ENCODE results near the gene SLC25A5.
A peak's percentile ranks its signal among the peaks of the same experiment; 100 is the strongest.
"Not testable (repeated sequence)": the region's sequence is repeated elsewhere in the genome, so short reads cannot be mapped to it uniquely, and the experiment has no call there.

The SLC25A5 gene

GRCh38 chrX:119482481-119483480 lies 14.5 kb downstream of the SLC25A5 start:
- no peak overlapping the region for H2AFZ ChIP-seq (ENCODE audit: low read length)
- H3K79me2 ChIP-seq (ENCODE audit: insufficient read depth, low read length), result no peaks in the 10 kb centered on the region
- no peaks in the 10 kb centered on the region for H3K4me1 ChIP-seq (ENCODE audit: insufficient read depth, low read length, poor library complexity, severe bottlenecking)
- TF ChIP-seq CTCF (conservative IDR thresholded peaks at IDR 0.05; ENCODE audit: low read length), result no peak; the same call in 1 of the 2 replicates
- H3F3A ChIP-seq (ENCODE audit: low read depth), result no peaks in the 10 kb centered on the region
- H3K27me3 ChIP-seq (ENCODE audit: insufficient read depth, low read length, poor library complexity, severe bottlenecking), result no peaks in the 10 kb centered on the region
- H4K20me1 ChIP-seq (ENCODE audit: insufficient read depth, low read length, poor library complexity, severe bottlenecking), result no peaks in the 10 kb centered on the region
- H3K9me3 ChIP-seq (ENCODE audit: insufficient read depth, low read depth, low read length), result no peaks in the 10 kb centered on the region
- no peak overlapping the region for H3K4me2 ChIP-seq (ENCODE audit: low read depth, low read length, poor library complexity, severe bottlenecking)
- H3K36me3 ChIP-seq (ENCODE audit: insufficient read depth, low read length), result no peaks in the 10 kb centered on the region
- H3K9ac ChIP-seq (ENCODE audit: low read depth, low read length, poor library complexity, severe bottlenecking), result no peak overlapping the region
- H3K4me3 ChIP-seq (ENCODE audit: low read length, poor library complexity, severe bottlenecking), result no peak overlapping the region
- no peaks in the 10 kb centered on the region for H3K9me2 ChIP-seq (replicated peaks; ENCODE audit: low read depth, low read length)

- Histone ChIP-seq H3K9me2 (replicated peaks; ENCODE audit: low read depth, low read length) (no peaks in the 10 kb centered on the region), H3F3A (ENCODE audit: low read depth) (no peaks in the 10 kb centered on the region), H3K9me3 (ENCODE audit: insufficient read depth, low read depth, low read length) (no peaks in the 10 kb centered on the region), H3K36me3 (ENCODE audit: insufficient read depth, low read length) (no peaks in the 10 kb centered on the region), H3K79me2 (ENCODE audit: insufficient read depth, low read length) (no peaks in the 10 kb centered on the region), H2AFZ (ENCODE audit: low read length) (no peak overlapping the region), H3K9ac (ENCODE audit: low read depth, low read length, poor library complexity, severe bottlenecking) (no peak overlapping the region), H3K27me3 (ENCODE audit: insufficient read depth, low read length, poor library complexity, severe bottlenecking) (no peaks in the 10 kb centered on the region), H3K4me3 (ENCODE audit: low read length, poor library complexity, severe bottlenecking) (no peak overlapping the region), H3K4me1 (ENCODE audit: insufficient read depth, low read length, poor library complexity, severe bottlenecking) (no peaks in the 10 kb centered on the region), H3K4me2 (ENCODE audit: low read depth, low read length, poor library complexity, severe bottlenecking) (no peak overlapping the region), H4K20me1 (ENCODE audit: insufficient read depth, low read length, poor library complexity, severe bottlenecking) (no peaks in the 10 kb centered on the region)
- TF ChIP-seq CTCF (conservative IDR thresholded peaks at IDR 0.05; ENCODE audit: low read length) (no peak), EZH2phosphoT487 (IDR thresholded peaks at IDR 0.05; ENCODE audit: borderline replicate concordance) (no peak)
Observed at GRCh38 chrX:119486745-119487144, 18.5 kb downstream of the SLC25A5 start.

GRCh38 chrX:119487766-119488165 lies 19.5 kb downstream of the SLC25A5 start:
- H3K4me3 ChIP-seq (ENCODE audit: low read length, poor library complexity, severe bottlenecking); H2AFZ ChIP-seq (ENCODE audit: low read length); H3K27me3 ChIP-seq (ENCODE audit: insufficient read depth, low read length, poor library complexity, severe bottlenecking); H4K20me1 ChIP-seq (ENCODE audit: insufficient read depth, low read length, poor library complexity, severe bottlenecking); H3K4me1 ChIP-seq (ENCODE audit: insufficient read depth, low read length, poor library complexity, severe bottlenecking); H3F3A ChIP-seq (ENCODE audit: low read depth); H3K9me2 ChIP-seq (replicated peaks; ENCODE audit: low read depth, low read length); H3K79me2 ChIP-seq (ENCODE audit: insufficient read depth, low read length); H3K36me3 ChIP-seq (ENCODE audit: insufficient read depth, low read length); H3K9me3 ChIP-seq (ENCODE audit: insufficient read depth, low read depth, low read length); H3K4me2 ChIP-seq (ENCODE audit: low read depth, low read length, poor library complexity, severe bottlenecking); H3K9ac ChIP-seq (ENCODE audit: low read depth, low read length, poor library complexity, severe bottlenecking): not testable (repeated sequence)

GRCh38 chrX:119488749-119489148 lies 20.5 kb downstream of the SLC25A5 start:
- Histone ChIP-seq H3K36me3 (ENCODE audit: insufficient read depth, low read length) (no peaks in the 10 kb centered on the region), H3K27me3 (ENCODE audit: insufficient read depth, low read length, poor library complexity, severe bottlenecking) (no peaks in the 10 kb centered on the region), H3K9me2 (replicated peaks; ENCODE audit: low read depth, low read length) (no peaks in the 10 kb centered on the region), H3K4me1 (ENCODE audit: insufficient read depth, low read length, poor library complexity, severe bottlenecking) (no peaks in the 10 kb centered on the region), H2AFZ (ENCODE audit: low read length) (no peak overlapping the region), H3F3A (ENCODE audit: low read depth) (no peaks in the 10 kb centered on the region), H3K4me3 (ENCODE audit: low read length, poor library complexity, severe bottlenecking) (no peak overlapping the region), H3K9ac (ENCODE audit: low read depth, low read length, poor library complexity, severe bottlenecking) (no peak overlapping the region), H4K20me1 (ENCODE audit: insufficient read depth, low read length, poor library complexity, severe bottlenecking) (no peaks in the 10 kb centered on the region), H3K4me2 (ENCODE audit: low read depth, low read length, poor library complexity, severe bottlenecking) (no peak overlapping the region), H3K79me2 (ENCODE audit: insufficient read depth, low read length) (no peaks in the 10 kb centered on the region), H3K9me3 (ENCODE audit: insufficient read depth, low read depth, low read length) (no peaks in the 10 kb centered on the region)
- no peak for TF ChIP-seq EZH2phosphoT487 (IDR thresholded peaks at IDR 0.05; ENCODE audit: borderline replicate concordance)
- peak; percentile 61 for TF ChIP-seq CTCF (conservative IDR thresholded peaks at IDR 0.05; ENCODE audit: low read length)

All from Loucy (cell line).